ENCODE measurements around the gene GINS2. TPM values are rescaled to one million over a fixed set of nuclear protein-coding genes. Genes with fewer than 3 reads are reported as not detected.

The GINS2 gene
- total RNA-seq, 1 experiment from 2014 or later: 52.7 TPM

DNA sequence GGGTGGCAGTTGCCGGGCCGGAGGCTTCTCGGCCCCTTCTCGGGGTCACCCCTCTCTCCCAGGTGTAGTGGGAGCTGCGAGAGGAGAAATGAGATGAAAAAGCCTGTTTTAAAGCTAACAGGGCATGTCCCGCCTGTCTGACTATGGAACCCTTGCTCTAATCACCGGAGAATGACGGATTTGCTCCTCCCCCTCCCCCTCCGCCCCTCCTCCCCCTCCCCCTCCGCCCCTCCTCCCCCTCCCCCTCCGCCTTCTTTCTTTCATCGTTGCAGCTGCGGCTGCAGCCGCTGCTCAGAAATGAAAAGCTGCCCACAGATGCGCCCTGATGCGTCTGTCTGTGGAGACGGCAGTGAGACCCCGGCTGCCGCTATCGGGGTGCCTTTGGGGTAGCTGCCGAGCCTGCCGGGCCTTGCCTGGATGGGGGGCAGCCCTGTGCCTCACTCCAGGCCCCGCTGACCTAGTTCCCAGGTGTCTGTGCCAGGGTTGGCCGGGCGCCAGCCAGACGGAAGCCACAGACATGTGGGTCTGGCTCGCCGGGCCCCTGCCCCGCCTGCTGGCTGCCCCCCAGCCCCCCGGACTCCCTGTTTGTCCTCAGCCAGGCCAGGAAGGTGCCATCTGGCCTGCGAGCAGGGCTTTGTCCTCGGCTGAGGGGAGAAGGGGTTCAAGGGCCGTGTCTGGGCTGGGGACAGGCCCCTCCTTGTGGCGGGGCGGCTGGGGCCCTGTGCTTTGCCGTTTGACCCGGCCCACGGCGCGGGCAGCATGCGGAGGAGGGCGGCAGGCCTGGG lies 37.7 kb downstream of the GINS2 start:
- TF ChIP-seq CTCF (conservative IDR thresholded peaks at IDR 0.05): no peak
- Histone ChIP-seq H3K56ac (ENCODE audit: insufficient read length, low read depth, low read length) (no peak overlapping the region), H3K9me3 (ENCODE audit: control insufficient read depth, low read depth, low read length) (no peaks in the 10 kb centered on the region), H4K91ac (ENCODE audit: insufficient read length, low read depth, low read length) (no peak overlapping the region), H4K20me1 (ENCODE audit: control insufficient read depth, insufficient read depth, insufficient read length) (no peaks in the 10 kb centered on the region), H4K5ac (ENCODE audit: insufficient read length, low read depth, low read length) (no peak overlapping the region), H3K9ac (ENCODE audit: extremely low read depth, insufficient read length, low read length) (no peak overlapping the region), H2BK20ac (ENCODE audit: low read depth, low read length, poor library complexity, severe bottlenecking) (no peak overlapping the region), H3K23me2 (ENCODE audit: insufficient read length, low read depth, low read length, poor library complexity, severe bottlenecking) (no peaks in the 10 kb centered on the region), H2AK5ac (ENCODE audit: insufficient read length, low read length) (no peak overlapping the region), H3K79me2 (ENCODE audit: insufficient read depth, low read length) (peaks cover 2% of the 10 kb centered on the region; the same call in 1 of the 2 replicates), H3K14ac (ENCODE audit: insufficient read depth, low read length) (no peak overlapping the region), H2BK5ac (ENCODE audit: insufficient read length, low read length) (no peak overlapping the region), H2BK120ac (ENCODE audit: low read depth, low read length, poor library complexity, severe bottlenecking) (no peak overlapping the region), H3K23ac (ENCODE audit: insufficient read length, low read depth, low read length) (no peak overlapping the region), H3K4ac (ENCODE audit: low read depth, low read length) (no peak overlapping the region), H3K4me2 (ENCODE audit: insufficient read depth, insufficient read length, low read length) (no peak overlapping the region), H2AFZ (ENCODE audit: low read length) (no peak overlapping the region), H3K27ac (ENCODE audit: insufficient read length, low read depth, low read length) (no peak overlapping the region), H2BK15ac (ENCODE audit: low read depth, low read length) (no peak overlapping the region), H3T11ph (ENCODE audit: low read length) (no peak overlapping the region), H3K27me3 (ENCODE audit: insufficient read depth, low read length) (no peaks in the 10 kb centered on the region), H3K4me1 (ENCODE audit: insufficient read depth, low read length) (no peaks in the 10 kb centered on the region), H4K8ac (replicated peaks; ENCODE audit: insufficient read length, low read depth, low read length) (no peak overlapping the region), H3K79me1 (ENCODE audit: insufficient read depth, low read depth, low read length, poor library complexity, severe bottlenecking) (peaks cover 11% of the 10 kb centered on the region), H3K18ac (ENCODE audit: insufficient read length, low read depth, low read length) (no peak overlapping the region), H2BK12ac (ENCODE audit: insufficient read length, low read depth, low read length) (no peak overlapping the region)
- WGBS (ENCODE audit: extremely low coverage, insufficient read length, low lambda C conversion rate): no CpG with 5 or more reads among the region's 42 CpGs
- H3K27ac Mint-ChIP-seq: no peak overlapping the region
- peaks cover 18 to 52% (median 48%) of the 10 kb centered on the region in 3 experiments for H3K36me3 Mint-ChIP-seq (ENCODE audit: insufficient read depth in 1 of 3, low read depth in 3 of 3)
- H3K9me3 Mint-ChIP-seq: peaks cover 0 to 3% of the 10 kb centered on the region in 2 experiments; a peak in 1 of 5 replicates
- no peaks in the 10 kb centered on the region; the same call in 1 of the 2 replicates for H3K27me3 Mint-ChIP-seq (ENCODE audit: low read depth)
- DNase-seq: no peak
- H3K4me3 Mint-ChIP-seq: no peak overlapping the region
- peaks cover 0 to 15% of the 10 kb centered on the region in 2 experiments; a peak in 3 of 4 replicates for H3K4me1 Mint-ChIP-seq
